Liver (tissue), 9 donors: ENCODE data around the gene ADCYAP1R1. TPM values are rescaled to one million over a fixed set of nuclear protein-coding genes. Genes with fewer than 3 reads are reported as not detected.

Experiments
- DNase-seq: peaks from one replicate; pipeline ENCODE4 v3.0.0-alpha.2; 2017; ENCODE audit warnings: low spot score
- H3K27ac ChIP-seq, 2 donors: one replicate each; pipeline ENCODE4 v1.7.0; 2013; ENCODE audit warnings: inconsistent platforms in 2 of 2, low read length in 2 of 2, control low read depth in 1 of 2, low read depth in 1 of 2, mild to moderate bottlenecking in 1 of 2
- H3K27me3 ChIP-seq, 4 donors: one replicate each; pipeline versions ENCODE4 v1.6.1 to v1.7.0; 2013; ENCODE audit warnings: low read length in 3 of 4, inconsistent platforms in 1 of 4, mild to moderate bottlenecking in 1 of 4, moderate library complexity in 1 of 4; ENCODE audit not compliant: control insufficient read depth in 4 of 4, insufficient read depth in 4 of 4
- H3K36me3 ChIP-seq, 4 donors: one replicate each; pipeline versions ENCODE4 v1.6.1 to v1.7.0; 2013; ENCODE audit warnings: low read length in 3 of 4, mild to moderate bottlenecking in 3 of 4, low read depth in 1 of 4, moderate library complexity in 1 of 4; ENCODE audit not compliant: control insufficient read depth in 4 of 4, insufficient read depth in 3 of 4
- H3K4me1 ChIP-seq, 4 donors: one replicate each; pipeline versions ENCODE4 v1.6.1 to v1.7.0; 2013; ENCODE audit warnings: low read length in 3 of 4, mild to moderate bottlenecking in 3 of 4, moderate library complexity in 1 of 4; ENCODE audit not compliant: control insufficient read depth in 4 of 4, insufficient read depth in 4 of 4
- H3K4me3 ChIP-seq, 3 donors: one replicate each; pipeline versions ENCODE4 v1.6.1 to v1.7.0; 2013; ENCODE audit warnings: low read length in 3 of 3, control low read depth in 1 of 3, low read depth in 1 of 3, mild to moderate bottlenecking in 1 of 3
- H3K9ac ChIP-seq, 2 donors: one replicate each; pipeline ENCODE4 v1.7.0; 2013; ENCODE audit warnings: low read length in 2 of 2, mild to moderate bottlenecking in 2 of 2, moderate library complexity in 2 of 2, control low read depth in 1 of 2, low read depth in 1 of 2
- H3K9me3 ChIP-seq, 4 donors: one replicate each; pipeline versions ENCODE4 v1.6.1 to v1.7.0; 2013; ENCODE audit warnings: low read length in 3 of 4; ENCODE audit not compliant: control insufficient read depth in 4 of 4
- FOXA2 ChIP-seq: IDR thresholded peaks from 2 replicates; pipeline ENCODE4 v1.6.1; 2016; ENCODE audit warnings: antibody characterized with exemption
- GABPA ChIP-seq, 2 donors: IDR thresholded peaks in 1 of 2; conservative IDR thresholded peaks in 1 of 2; 2 replicates each; pipeline ENCODE4 v1.6.1; 2016; ENCODE audit warnings: antibody characterized with exemption in 2 of 2, mild to moderate bottlenecking in 1 of 2, moderate library complexity in 1 of 2
- MAX ChIP-seq: IDR thresholded peaks from 2 replicates; pipeline ENCODE4 v1.6.1; 2016; ENCODE audit warnings: antibody characterized with exemption
- NR2F2 ChIP-seq: IDR thresholded peaks from 2 replicates; pipeline ENCODE4 v1.6.1; 2016; ENCODE audit warnings: antibody characterized with exemption
- REST ChIP-seq: IDR thresholded peaks from 2 replicates; pipeline ENCODE4 v1.6.1; 2016; ENCODE audit warnings: antibody characterized with exemption, mild to moderate bottlenecking
- RXRA ChIP-seq, 2 donors: IDR thresholded peaks; 2 replicates each; pipeline ENCODE4 v1.6.1; 2017 to 2018; ENCODE audit warnings: antibody characterized with exemption in 2 of 2, mild to moderate bottlenecking in 1 of 2
- TAF1 ChIP-seq: conservative IDR thresholded peaks from 2 replicates; pipeline ENCODE4 v1.6.1; 2016; ENCODE audit warnings: antibody characterized with exemption, mild to moderate bottlenecking
- ZBTB33 ChIP-seq: IDR thresholded peaks from 2 replicates; pipeline ENCODE4 v1.6.1; 2016; ENCODE audit warnings: antibody characterized with exemption
- WGBS: extraction: QIAGEN DNeasy Blood & Tissue Kit; methylation state at CpG from one replicate; pipeline ENCODE4 v1.1.7; 2013; 5-methylcytosine and 5-hydroxymethylcytosine counted together
- polyA plus RNA-seq, 2 donors: library from polyadenylated mRNA; stranded (reverse) in 1 of 2; unstranded in 1 of 2; fragments of 200-250 nt in 1 of 2; fragments of >200 nt in 1 of 2; fragmentation: Nextera tagmentation in 1 of 2; extraction: Ambion mirVana in 1 of 2; gene quantifications; one replicate each; pipeline versions ENCODE4 v1.2.1 to v1.2.3, GENCODE V29; 2013 to 2015
- total RNA-seq, 2 donors: library from RNA; depleted of rRNA; stranded (reverse); fragments of >200 nt; gene quantifications; one replicate each; pipeline ENCODE4 v1.2.3, GENCODE V29; 2014
- TF ChIP-seq, protein P1 (sequence below): IDR thresholded peaks from 2 replicates; pipeline ENCODE4 v1.6.1; 2016; ENCODE audit warnings: antibody characterized with exemption
- TF ChIP-seq, protein P2 (sequence below): fragments of 150-350 bp; IDR thresholded peaks from 2 replicates; pipeline ENCODE4 v1.5.1; 2017; ENCODE audit warnings: improper control_type of control experiment, low read depth, low read length; ENCODE audit not compliant: missing input control
- donor health status: healthy.
- donor health status: healthy.
- donor health status: healthy.
- donor health status: healthy.
- donor health status: healthy.

ADCYAP1R1 gene
- total and polyA plus RNA-seq, 4 donors = 0.05 to 0.67 (median 0.12) TPM; not detected in 1

DNA sequence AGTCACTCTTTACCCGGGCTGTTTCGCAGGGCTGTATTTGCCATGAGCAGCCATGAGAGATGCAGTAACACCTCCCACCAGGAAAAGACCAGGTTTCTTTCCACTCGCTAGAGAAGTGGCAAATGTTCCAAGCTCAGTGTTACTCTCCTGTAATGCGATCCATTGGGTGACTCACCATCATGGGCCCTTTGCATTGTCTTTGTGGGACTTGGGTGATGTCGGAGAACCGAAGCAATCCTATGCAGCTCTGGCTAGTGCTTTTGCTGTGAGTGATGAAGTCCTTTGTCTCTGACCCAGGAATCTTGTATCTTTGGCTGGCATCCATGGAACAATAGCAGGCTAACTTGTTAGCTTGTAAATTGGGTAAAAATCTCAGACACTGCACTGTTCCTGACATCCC is 48.4 kb upstream of the ADCYAP1R1 start:
- no peak for TF ChIP-seq TAF1
- TF ChIP-seq, protein P1, sequence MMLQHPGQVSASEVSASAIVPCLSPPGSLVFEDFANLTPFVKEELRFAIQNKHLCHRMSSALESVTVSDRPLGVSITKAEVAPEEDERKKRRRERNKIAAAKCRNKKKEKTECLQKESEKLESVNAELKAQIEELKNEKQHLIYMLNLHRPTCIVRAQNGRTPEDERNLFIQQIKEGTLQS = no peak
- no peak for TF ChIP-seq FOXA2
- Histone ChIP-seq H3K27ac (no peak overlapping the region), H3K27me3 (no peaks in the 10 kb centered on the region), H3K4me3 (peak overlapping the region in 1 of 3 donors; percentile 18), H3K9me3 (peaks cover 0 to 5% (median 0%) of the 10 kb centered on the region in 4 donors), H3K36me3 (no peaks in the 10 kb centered on the region), H3K4me1 (no peaks in the 10 kb centered on the region), H3K9ac (no peak overlapping the region)
- DNase-seq = no peak
- WGBS = 91% methylated on average over 6 of the region's 6 CpGs

DNA sequence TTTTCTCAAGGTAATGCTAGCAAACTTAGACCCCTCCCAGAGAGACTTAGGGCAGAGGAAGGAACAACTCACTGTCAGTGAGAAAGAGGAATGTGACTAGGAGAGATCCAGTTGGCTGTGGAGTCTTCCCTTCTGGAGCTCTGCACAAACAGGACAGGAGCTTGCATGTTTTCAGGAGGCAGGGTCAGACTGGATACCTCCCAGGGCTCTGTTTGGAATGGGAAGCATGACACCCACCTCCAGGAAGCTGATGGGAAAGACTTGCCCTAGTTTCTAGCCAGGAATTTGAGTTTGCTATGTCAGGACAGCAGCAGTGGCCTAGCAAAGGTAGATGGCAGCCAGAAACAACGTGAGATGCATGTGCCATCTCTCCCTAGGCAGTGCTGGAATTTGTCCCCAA is 47.7 kb upstream of the ADCYAP1R1 start:
- peaks cover 0 to 4% (median 0%) of the 10 kb centered on the region in 4 donors for H3K27me3 ChIP-seq

More for the DNA sequence above, 47.7 kb upstream of the ADCYAP1R1 start:
- WGBS = 61% methylated on average over 1 of the region's 1 CpG
- no peaks in the 10 kb centered on the region for H3K36me3 ChIP-seq
- TF ChIP-seq, protein P2, sequence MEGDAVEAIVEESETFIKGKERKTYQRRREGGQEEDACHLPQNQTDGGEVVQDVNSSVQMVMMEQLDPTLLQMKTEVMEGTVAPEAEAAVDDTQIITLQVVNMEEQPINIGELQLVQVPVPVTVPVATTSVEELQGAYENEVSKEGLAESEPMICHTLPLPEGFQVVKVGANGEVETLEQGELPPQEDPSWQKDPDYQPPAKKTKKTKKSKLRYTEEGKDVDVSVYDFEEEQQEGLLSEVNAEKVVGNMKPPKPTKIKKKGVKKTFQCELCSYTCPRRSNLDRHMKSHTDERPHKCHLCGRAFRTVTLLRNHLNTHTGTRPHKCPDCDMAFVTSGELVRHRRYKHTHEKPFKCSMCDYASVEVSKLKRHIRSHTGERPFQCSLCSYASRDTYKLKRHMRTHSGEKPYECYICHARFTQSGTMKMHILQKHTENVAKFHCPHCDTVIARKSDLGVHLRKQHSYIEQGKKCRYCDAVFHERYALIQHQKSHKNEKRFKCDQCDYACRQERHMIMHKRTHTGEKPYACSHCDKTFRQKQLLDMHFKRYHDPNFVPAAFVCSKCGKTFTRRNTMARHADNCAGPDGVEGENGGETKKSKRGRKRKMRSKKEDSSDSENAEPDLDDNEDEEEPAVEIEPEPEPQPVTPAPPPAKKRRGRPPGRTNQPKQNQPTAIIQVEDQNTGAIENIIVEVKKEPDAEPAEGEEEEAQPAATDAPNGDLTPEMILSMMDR = no peak
- no peak for TF ChIP-seq ZBTB33
- no peak for TF ChIP-seq NR2F2
- no peak for TF ChIP-seq GABPA (IDR thresholded peaks at IDR 0.05 in 1 of 2, conservative IDR thresholded peaks at IDR 0.05 in 1 of 2)
- no peak for TF ChIP-seq RXRA (IDR thresholded peaks at IDR 0.05)
- TF ChIP-seq, protein P1 = no peak
- TF ChIP-seq TAF1 = no peak
- no peak for TF ChIP-seq REST
- no peak for TF ChIP-seq MAX
- no peak overlapping the region for H3K4me3 ChIP-seq
- peaks cover 0 to 5% (median 0%) of the 10 kb centered on the region in 4 donors for H3K9me3 ChIP-seq
- H3K4me1 ChIP-seq = no peaks in the 10 kb centered on the region
- no peak overlapping the region for H3K9ac ChIP-seq
- H3K27ac ChIP-seq = no peak overlapping the region
- no peak for DNase-seq
